GM12891 (cell line): ENCODE data around the gene PGPEP1.
"Not testable (repeated sequence)": the region's sequence is repeated elsewhere in the genome, so short reads cannot be mapped to it uniquely, and the experiment has no call there.

Source experiments
- DNase-seq: peaks from one replicate; pipeline ENCODE4 v3.0.0; 2011; ENCODE audit warnings: low spot score; ENCODE audit not compliant: insufficient read length
- FAIRE-seq: peaks from 2 replicates; lab custom pipeline; 2011; peaks lifted over from hg19 to GRCh38; lab: Jason Lieb, UNC
- PAX5 ChIP-seq: IDR thresholded peaks from 2 replicates; pipeline ENCODE4 v1.6.1; 2011; ENCODE audit warnings: low read length, moderate library complexity, mild to moderate bottlenecking; ENCODE audit not compliant: insufficient read depth, severe bottlenecking
- POLR2A ChIP-seq: IDR thresholded peaks from 2 replicates; pipeline ENCODE4 v1.6.1; 2011; ENCODE audit warnings: low read depth, low read length, control low read depth
- POLR2AphosphoS5 ChIP-seq: IDR thresholded peaks from 2 replicates; pipeline ENCODE4 v1.6.1; 2011; ENCODE audit warnings: low read depth, low read length, control low read depth
- POU2F2 ChIP-seq: IDR thresholded peaks from 2 replicates; pipeline ENCODE4 v1.6.1; 2011; ENCODE audit warnings: low read depth, mild to moderate bottlenecking, control low read depth, low read length, moderate library complexity
- SPI1 ChIP-seq: IDR thresholded peaks from 2 replicates; pipeline ENCODE4 v1.6.1; 2011; ENCODE audit warnings: low read depth, low read length, control low read depth
- TAF1 ChIP-seq: IDR thresholded peaks from 2 replicates; pipeline ENCODE4 v1.6.1; 2011; ENCODE audit warnings: low read depth, low read length, control low read depth

The PGPEP1 gene

GRCh38 chr19:18399008-18399407, 58.6 kb downstream of the PGPEP1 start:
- FAIRE-seq (no peak), DNase-seq (no peak)
- TF ChIP-seq POLR2AphosphoS5 (no peak), TAF1 (no peak), POLR2A (no peak)

GRCh38 chr19:18401580-18402112, 61.2 kb downstream of the PGPEP1 start:
- DNase-seq (no peak), FAIRE-seq (peak; percentile 86)
- TF ChIP-seq POLR2A (peak; percentile 51; the same call in 1 of the 2 replicates), PAX5 (no peak), SPI1 (peak; percentile 96), TAF1 (peak; percentile 42; the same call in 1 of the 2 replicates), POLR2AphosphoS5 (no peak), POU2F2 (peak; percentile 17; the same call in 1 of the 2 replicates)

GRCh38 chr19:18402455-18403248, 62.3 kb downstream of the PGPEP1 start:
- peak; percentile 38 for FAIRE-seq
- not testable (repeated sequence) for DNase-seq
- peak; percentile 34; the same call in 1 of the 2 replicates for TF ChIP-seq SPI1

GRCh38 chr19:18405754-18406153, 65.4 kb downstream of the PGPEP1 start:
- FAIRE-seq = not testable (repeated sequence)

GRCh38 chr19:18406749-18407148, 66.4 kb downstream of the PGPEP1 start:
- DNase-seq (no peak), FAIRE-seq (no peak)
- no peak for TF ChIP-seq POLR2AphosphoS5
- no peak for TF ChIP-seq PAX5
- TF ChIP-seq POLR2A = no peak
- no peak for TF ChIP-seq POU2F2
- TF ChIP-seq TAF1 = no peak
- no peak for TF ChIP-seq SPI1

More at GRCh38 chr19:18405754-18406153, 65.4 kb downstream of the PGPEP1 start:
- not testable (repeated sequence) for DNase-seq

GRCh38 chr19:18408053-18408476, 67.7 kb downstream of the PGPEP1 start:
- peak; percentile 95 for FAIRE-seq
- no peak for DNase-seq
- TF ChIP-seq POU2F2 (no peak), POLR2AphosphoS5 (0 out of 2 replicates have a peak, but pooled peaks have one; percentile 23), TAF1 (no peak), SPI1 (no peak), PAX5 (peak; percentile 88), POLR2A (no peak)

- TF ChIP-seq POLR2AphosphoS5 (no peak), POLR2A (no peak), TAF1 (no peak)
- DNase-seq (no peak), FAIRE-seq (no peak)
Measured at GRCh38 chr19:18412610-18413239, 72.3 kb downstream of the PGPEP1 start.

- peak; percentile 87 for FAIRE-seq
- no peak for DNase-seq
- no peak for TF ChIP-seq PAX5
- no peak for TF ChIP-seq TAF1
- no peak for TF ChIP-seq POU2F2
- TF ChIP-seq POLR2AphosphoS5 = no peak
- no peak for TF ChIP-seq POLR2A
Measured at GRCh38 chr19:18414504-18415177, 74.2 kb downstream of the PGPEP1 start.

- FAIRE-seq (peak; percentile 43), DNase-seq (no peak)
- no peak for TF ChIP-seq POLR2A
- no peak; the same call in 1 of the 2 replicates for TF ChIP-seq SPI1
- no peak for TF ChIP-seq PAX5
- no peak for TF ChIP-seq POLR2AphosphoS5
- TF ChIP-seq POU2F2 = no peak
- no peak for TF ChIP-seq TAF1
Measured at GRCh38 chr19:18415178-18415867, 74.9 kb downstream of the PGPEP1 start.

GRCh38 chr19:18416778-18417249, 76.4 kb downstream of the PGPEP1 start:
- no peak for DNase-seq
- TF ChIP-seq PAX5 (no peak), POU2F2 (no peak)
- FAIRE-seq = peak; percentile 98
